Bronchial smooth muscle cell (primary cell): ENCODE data around the gene CCDC116. TPM values are rescaled to one million over a fixed set of nuclear protein-coding genes. Genes with fewer than 3 reads are reported as not detected.

Experiments
- total RNA-seq: library from RNA; depleted of rRNA; stranded (reverse); fragments of >200 nt; gene quantifications from 2 replicates; pipeline ENCODE4 v1.2.1, GENCODE V29; 2014

CCDC116 gene, protein sequence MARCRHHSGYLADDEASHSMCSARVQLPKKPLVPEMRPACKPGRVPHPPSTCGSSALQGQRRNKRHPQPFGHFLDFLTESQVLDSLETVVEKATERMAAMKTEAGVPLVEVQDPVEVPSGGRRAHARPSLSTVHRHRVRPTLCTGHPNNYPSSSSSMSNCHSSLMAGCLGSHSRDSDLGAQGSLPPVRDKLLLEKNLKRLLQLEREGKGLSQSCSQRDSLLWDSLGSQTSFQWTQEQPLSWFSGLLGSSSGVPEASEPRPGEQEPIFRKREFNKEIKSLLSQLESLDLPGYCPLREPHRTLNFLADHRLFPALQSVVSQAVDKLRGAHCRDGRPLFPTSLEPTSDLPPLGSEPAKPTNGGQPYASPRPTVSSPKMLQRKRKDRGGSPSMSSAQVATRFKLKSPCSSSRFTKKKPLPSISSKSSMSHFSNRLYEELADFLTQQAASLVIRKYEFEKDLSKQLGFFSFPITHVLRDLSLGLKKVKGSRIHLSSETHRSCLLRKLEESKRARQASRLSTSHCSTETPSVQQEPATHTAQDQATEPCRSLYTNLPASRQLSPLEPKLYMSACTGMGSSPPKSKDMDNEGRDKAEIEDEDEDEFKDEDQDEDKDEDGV
- 0.16 and 0.26 TPM in 2 replicates for total RNA-seq

DNA sequence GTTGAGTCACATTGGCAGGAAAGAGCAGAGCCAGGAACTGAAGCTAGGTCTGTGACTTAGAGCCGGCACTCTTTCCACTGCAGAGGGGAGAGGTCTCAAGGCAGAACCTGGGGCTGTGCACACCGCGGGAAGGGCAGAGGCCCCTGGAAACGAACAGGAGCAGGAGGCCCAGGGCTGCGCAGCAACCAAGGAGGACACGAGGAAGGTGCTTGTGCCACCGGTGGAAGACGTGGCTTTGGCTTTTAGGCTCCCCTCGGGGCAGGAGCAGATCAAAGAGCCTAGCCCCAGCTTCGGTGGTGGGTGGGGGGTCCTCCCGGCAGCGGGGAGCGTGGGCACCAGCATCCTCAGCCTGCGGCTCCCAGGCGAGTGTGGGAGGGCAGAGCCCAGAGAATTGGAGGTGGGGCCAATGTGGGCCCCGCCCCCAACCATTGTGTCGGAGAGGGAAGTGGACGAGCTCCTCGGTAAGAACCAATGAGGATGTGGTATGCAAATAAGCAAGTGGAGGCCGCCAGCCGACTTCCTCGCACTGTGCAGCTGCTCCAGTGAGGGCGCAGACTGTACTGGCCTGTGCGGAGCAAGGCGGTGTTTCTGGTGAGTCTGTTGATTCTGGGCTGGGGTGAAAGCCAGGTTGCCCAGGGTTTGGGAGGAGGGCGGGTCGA lies at the start of gene CCDC116:
TSS of gene CCDC116 (plus strand) at position 524 of the 659 bp plus-strand sequence. CDS start 422 bp downstream, outside the sequence.

DNA sequence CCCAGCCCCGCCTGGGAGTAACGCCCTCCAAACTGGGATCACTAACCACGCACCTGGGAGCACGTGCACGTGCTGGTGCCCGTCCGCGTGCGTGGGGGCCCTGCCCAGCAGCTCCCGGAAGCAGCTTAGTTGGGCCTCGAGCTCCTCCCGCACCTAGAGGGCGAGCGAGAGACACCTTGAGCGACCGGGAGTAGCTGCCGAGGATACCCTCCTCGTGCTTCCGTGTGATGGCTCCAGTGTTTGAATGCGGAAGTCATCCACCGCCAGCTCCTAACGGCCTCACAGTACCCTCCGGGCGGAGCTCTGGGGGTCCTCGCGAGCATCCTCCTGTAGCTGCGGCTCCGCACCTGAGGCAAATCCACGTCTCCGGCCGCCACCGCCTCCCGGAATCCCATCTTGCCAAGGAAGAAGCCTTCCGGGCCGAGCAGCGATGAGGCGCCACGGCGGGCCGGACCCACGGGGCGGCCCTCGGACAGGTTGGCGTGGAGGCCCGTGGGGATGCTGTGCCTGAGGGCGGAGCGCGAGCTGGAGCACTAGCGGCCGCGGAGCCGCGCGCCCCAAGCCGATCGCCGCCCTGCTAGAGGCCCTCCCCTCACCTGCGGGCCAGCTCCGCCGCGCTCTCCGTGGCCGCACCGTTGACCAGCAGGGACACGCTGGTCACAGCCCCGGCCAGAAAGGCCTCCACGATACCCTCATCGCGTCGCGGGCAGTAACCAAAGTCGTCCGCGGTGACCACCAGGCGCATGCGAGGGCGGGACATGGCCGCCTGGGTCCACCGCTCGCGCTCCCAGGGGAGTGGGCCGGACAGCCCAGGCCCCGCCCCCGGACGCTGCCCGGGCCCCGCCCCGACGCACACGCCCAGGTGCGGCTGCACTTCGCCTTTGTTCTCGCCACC lies 3.1 kb upstream of the CCDC116 start, which contains the start of gene YDJC:
TSS of gene YDJC (minus strand) at position 768 of the 895 bp plus-strand sequence. CDS start at position 760, 8 bp downstream.

DNA sequence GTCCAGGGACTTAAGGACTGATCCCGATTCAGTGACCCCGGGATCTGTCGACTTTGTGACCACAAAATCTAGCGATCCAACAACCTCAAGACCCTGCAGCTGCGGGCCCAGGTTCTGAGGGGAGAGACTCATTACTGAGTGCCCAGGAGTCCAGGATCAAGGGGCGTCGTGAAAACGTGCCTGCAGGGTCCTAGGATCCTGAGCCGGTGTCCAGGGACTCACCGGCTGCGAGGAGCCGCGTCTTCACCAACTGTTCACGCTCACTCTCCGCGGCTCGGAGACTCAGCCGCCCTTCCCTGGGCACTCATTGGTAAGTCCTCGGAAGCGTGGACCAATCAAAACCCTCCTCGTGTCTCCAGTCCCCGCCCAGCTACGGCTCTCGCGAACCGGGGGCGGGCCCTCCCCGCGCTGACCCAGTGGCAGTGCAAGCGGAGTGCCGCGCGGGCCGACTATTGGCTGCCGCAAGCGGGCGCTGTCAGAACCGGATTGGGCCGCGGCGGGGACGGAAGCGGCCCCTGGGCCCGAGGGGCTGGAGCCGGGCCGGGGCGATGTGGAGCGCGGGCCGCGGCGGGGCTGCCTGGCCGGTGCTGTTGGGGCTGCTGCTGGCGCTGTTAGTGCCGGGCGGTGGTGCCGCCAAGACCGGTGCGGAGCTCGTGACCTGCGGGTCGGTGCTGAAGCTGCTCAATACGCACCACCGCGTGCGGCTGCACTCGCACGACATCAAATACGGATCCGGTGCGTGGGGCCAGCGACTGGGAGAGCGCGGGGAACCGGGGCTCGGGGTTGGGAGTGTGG lies 9.4 kb downstream of the CCDC116 start, which contains the start of gene SDF2L1:
TSS of gene SDF2L1 (plus strand) at position 514 of the 795 bp plus-strand sequence. CDS start at position 549, 35 bp downstream.

Other genes starting within 250 kb of the CCDC116 start
- gene RIMBP3B, start 249.0 kb upstream of the CCDC116 start, total RNA-seq, result under 0.01 and 0.16 TPM in 2 replicates
- gene HIC2, start 215.4 kb upstream of the CCDC116 start, total RNA-seq, result 2.8 and 3.3 TPM in 2 replicates
- 0.34 and 1.1 TPM in 2 replicates for gene TMEM191C, start 165.4 kb upstream of the CCDC116 start, total RNA-seq
- gene RIMBP3C, start 81.3 kb upstream of the CCDC116 start, total RNA-seq, result 0.09 and 0.47 TPM in 2 replicates
- gene UBE2L3, start 65.0 kb upstream of the CCDC116 start, total RNA-seq, result 12.2 and 23.2 TPM in 2 replicates
- 4.4 and 10.2 TPM in 2 replicates for gene YDJC, start 2.7 kb upstream of the CCDC116 start, total RNA-seq
- gene SDF2L1, start 9.5 kb downstream of the CCDC116 start, total RNA-seq, result 12.4 and 22.7 TPM in 2 replicates
- gene PPIL2, start 33.3 kb downstream of the CCDC116 start, total RNA-seq, result 19.7 and 23.7 TPM in 2 replicates
- 0.47 and 1.3 TPM in 2 replicates for gene YPEL1, start 103.0 kb downstream of the CCDC116 start, total RNA-seq
- 28.3 and 32.3 TPM in 2 replicates for gene MAPK1, start 234.9 kb downstream of the CCDC116 start, total RNA-seq